Activated gamma-delta T cell (primary cell): ENCODE data around the gene FCGR1A.
"Not testable (repeated sequence)": the region's sequence is repeated elsewhere in the genome, so short reads cannot be mapped to it uniquely, and the experiment has no call there.

Source experiments
- DNase-seq: peaks from one replicate; lab custom pipeline; 2025; lab: John Stamatoyannopoulos, UW
- total RNA-seq, 2 donors: gene quantifications; one replicate each; lab custom pipeline; 2026; lab: John Stamatoyannopoulos, UW

Gene FCGR1A
- 0.04 to 0.05 reads per million in 2 donors for total RNA-seq

DNA sequence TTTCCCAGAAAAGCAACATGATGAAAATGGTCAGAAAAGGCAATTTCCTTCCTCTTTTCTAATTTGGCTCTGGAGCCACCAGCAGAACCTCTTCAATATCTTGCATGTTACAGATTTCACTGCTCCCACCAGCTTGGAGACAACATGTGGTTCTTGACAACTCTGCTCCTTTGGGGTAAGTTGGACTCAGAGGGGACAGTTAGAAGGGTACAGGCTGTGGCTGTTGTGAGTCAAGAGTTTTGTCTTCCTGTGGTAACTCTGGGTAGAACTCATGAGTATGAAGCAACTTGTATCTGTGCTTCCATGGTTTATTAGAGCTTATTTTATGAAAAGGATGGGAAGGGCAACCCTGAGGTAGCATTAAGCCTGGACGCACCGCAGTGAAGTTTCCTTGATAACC lies at the start of gene FCGR1A:
TSS of gene FCGR1A (plus strand) at position 95 of the 400 bp plus-strand sequence. CDS start at position 145, 50 bp downstream.
- not testable (repeated sequence) for DNase-seq

DNA sequence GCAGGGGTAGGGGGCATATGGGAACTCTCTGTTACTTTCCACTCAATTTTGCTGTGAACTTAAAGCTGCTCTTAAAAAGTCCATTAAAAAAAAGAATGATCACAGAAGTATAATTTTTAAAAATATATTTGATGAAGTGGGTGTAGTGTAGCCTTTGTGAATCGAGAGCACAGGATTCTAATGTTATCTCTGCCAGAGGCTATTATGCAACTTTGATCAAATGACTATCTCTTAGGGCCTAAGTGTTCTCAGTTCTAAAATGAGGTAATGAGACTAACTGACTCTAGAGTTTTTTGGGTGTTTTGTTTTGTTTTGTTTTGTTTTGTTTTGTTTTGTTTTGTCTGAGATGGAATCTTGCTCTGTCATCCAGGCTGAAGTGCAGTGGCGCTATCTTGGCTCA lies 49.7 kb upstream of the FCGR1A start:
- DNase-seq: not testable (repeated sequence)

- DNase-seq: not testable (repeated sequence)
Measured at GRCh38 chr1:149734692-149735091, 47.8 kb upstream of the FCGR1A start.

- DNase-seq: not testable (repeated sequence)
Measured at GRCh38 chr1:149740148-149740581, 42.3 kb upstream of the FCGR1A start.

DNA sequence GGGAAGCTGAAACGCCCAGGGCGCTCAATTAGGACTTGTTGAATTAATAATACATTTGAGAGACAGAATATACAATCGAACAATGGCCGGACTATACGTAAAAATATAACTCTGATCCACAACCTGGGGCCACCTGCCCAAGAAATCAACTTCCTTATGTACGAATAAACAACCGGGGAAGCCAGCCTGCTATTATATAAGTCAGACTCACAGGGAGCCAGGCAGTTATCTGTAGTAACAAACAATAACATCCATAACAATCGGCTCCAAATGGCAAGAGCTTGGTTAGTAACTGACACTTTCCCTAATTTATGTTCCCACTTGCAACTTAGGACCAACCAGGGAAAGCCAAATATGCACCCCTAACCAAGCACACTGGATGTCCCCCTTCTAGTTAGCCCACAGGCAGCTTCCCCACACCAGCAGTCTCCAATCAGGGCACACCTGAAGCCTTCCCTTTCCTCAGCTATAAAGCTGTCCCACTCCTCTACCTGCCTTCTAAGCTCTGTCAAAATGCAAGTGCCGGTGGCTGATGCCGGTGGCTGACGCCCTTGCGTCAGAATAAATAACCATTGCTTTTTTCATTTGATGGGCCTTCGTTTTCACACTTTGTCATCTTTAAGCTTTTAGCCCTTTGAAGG lies 41.8 kb upstream of the FCGR1A start:
- not testable (repeated sequence) for DNase-seq

DNA sequence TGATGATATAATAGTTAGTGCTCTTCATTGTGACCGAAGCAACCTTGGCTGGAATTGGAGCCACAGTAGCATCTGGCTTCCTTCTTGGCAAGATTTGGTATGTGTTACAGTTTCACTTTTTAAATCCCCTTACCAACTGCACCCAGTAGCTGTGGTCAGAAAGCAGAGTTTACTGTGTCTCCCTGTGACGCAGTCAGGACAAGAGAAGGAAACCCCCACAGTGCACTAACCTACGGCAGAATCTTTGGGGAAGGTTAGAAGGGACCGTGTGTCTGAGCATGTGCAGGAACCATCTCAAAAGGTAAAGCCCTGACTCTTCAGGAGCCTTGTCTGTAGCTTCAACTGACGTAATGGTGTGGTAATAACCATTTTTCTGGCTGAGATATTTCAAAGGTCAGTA lies 40.6 kb upstream of the FCGR1A start:
- DNase-seq: not testable (repeated sequence)

- not testable (repeated sequence) for DNase-seq
Measured at GRCh38 chr1:149746463-149747356, 35.8 kb upstream of the FCGR1A start.

GRCh38 chr1:149747359-149748143 lies 34.9 kb upstream of the FCGR1A start:
- not testable (repeated sequence) for DNase-seq

DNA sequence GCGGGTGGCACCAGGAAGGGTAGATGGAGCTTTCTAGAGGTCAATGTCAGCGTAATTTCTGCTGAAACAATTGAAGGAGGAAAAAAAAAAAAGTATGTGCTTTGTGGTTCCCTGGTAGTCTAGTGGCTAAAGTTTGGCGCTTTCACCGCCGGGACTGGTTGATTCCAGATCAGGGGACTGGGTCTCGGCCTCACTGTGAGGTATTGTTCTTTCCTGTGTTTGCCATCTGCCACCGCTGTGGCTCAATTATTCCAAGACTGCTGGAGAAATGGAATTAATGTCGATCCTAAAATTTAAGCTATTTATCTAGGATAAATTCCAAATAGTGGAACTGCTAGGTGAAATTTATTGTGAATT lies 34.4 kb upstream of the FCGR1A start:
- not testable (repeated sequence) for DNase-seq

- not testable (repeated sequence) for DNase-seq
Measured at GRCh38 chr1:149750562-149750961, 31.9 kb upstream of the FCGR1A start.

- DNase-seq: not testable (repeated sequence)
Measured at GRCh38 chr1:149752186-149752585, 30.3 kb upstream of the FCGR1A start.

GRCh38 chr1:149753466-149753865 lies 29.0 kb upstream of the FCGR1A start:
- not testable (repeated sequence) for DNase-seq

DNA sequence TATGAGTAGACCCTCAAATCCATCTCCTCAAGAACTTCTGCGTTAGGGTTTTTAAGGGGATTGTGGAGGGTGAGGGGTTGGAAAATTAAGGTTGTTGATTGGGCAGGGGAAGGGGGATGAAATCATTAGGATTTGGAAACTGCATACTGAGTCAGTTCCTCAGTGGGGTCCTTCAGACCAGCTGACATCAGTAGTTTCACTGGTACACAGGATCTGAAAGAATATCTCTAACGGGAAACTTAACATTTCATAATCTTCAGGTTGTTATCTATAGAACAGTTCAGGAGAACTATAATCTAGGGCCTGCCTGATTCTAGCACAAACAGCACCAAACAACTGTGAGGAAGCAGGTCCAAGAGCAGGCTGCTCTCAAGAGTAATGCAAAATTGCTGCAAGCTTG lies 27.2 kb upstream of the FCGR1A start:
- DNase-seq: not testable (repeated sequence)

GRCh38 chr1:149762294-149762693 lies 20.2 kb upstream of the FCGR1A start:
- DNase-seq: not testable (repeated sequence)

DNA sequence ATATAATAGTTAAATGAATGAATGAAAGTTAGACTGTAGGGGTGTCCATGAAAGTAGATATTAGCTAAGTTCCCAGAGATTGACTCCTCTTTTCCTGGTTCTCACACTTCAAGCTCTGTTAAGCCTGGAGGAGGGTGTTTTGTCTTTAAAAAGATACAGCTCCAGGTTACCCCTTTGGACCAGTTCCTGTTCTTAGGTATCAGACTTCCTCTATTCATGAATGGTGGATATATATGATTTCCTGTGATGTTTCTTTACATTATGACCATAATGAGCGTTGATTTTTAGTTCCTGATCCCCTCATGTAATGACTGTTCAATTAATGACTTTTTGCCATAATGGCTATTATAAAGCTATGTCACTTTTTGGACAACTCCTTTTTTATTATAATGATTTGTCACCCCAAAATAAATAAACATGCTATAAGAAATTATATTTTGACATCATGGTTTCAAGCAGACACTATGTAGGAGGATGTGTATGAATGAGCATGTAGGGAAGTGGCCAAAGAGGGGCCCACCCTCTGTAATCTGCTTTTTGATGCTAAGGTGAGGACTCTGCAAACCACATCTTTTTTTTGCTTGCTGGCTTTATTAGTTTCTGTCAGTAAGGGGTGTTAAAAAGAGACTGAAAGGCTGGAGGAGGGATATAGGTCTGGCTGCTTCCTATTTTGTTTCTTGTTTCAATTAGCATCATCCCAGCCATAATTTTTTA lies 18.2 kb upstream of the FCGR1A start:
- not testable (repeated sequence) for DNase-seq

- DNase-seq: not testable (repeated sequence)
Measured at GRCh38 chr1:149766241-149766640, 16.3 kb upstream of the FCGR1A start.

- DNase-seq: not testable (repeated sequence)
Measured at GRCh38 chr1:149769216-149769615, 13.3 kb upstream of the FCGR1A start.

DNA sequence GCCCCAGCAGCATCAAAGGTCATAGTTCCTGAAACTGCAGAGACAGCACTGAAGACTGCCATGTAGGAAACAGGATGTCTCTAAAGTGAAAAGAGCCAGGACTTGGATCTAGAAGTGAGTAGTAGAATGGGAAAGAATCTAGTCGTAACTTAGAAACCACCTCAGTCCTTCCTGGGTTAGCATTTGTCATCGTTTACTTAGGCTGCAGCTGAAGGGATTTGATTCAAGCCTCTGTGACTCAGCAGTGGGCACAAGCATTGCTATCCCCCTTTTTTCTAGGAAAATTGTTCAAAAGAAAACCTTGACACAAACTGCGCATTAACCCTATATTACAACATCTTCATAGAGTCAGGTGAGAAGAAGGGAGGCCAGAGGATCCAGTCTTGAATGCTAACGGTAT lies 11.8 kb upstream of the FCGR1A start:
- DNase-seq: not testable (repeated sequence)

DNA sequence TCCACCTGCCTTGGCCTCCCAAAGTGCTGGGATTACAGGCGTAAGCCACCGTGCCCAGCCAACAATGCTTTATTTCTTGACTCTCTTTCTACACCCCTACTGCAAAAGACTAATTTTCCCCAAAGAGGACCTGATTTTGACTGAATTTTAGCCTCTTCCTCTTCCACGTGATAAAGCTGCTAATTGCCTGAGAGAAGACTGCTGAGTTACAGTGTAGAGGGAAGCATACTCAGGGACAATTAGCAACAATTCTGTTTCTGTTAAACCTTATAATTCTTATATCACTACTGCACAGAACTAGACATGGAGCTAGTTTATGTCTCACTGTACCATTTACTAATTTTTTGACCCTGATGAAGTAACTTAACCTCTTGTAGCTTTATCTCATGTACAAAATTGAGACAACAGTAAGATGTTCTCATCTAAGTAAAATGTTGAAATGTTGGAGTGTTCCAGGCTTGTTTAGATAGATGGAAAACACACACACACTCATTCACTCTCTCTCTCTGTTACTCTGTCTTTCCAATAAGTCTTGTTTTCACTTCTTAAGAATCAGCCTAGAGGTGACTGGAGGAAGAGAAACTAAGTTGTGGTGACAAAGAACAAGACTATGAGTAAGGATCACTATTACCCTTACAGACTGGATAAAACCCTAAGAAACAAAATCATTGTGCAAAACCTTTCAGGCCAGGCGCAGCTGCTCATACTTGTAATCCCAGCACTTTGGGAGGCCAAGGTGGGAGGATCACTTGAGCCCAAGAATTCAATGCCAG lies 10.7 kb upstream of the FCGR1A start:
- not testable (repeated sequence) for DNase-seq

GRCh38 chr1:149775510-149776147 lies 6.9 kb upstream of the FCGR1A start:
- not testable (repeated sequence) for DNase-seq
